SK-N-SH treated with all-trans-retinoic acid at 6 μM for 48 hours (cell line): ENCODE results near the gene WDR7.
A peak's percentile ranks its signal among the peaks of the same experiment; 100 is the strongest.

Source experiments
- ATAC-seq: fragments of 200-7000 bp; cut with Tn5 transposase; 3 replicates; pipeline ENCODE4 v1.9.1; 2020; ENCODE audit warnings: mild to moderate bottlenecking, moderate library complexity
- ARNTL ChIP-seq: fragments of 450-650 bp; formaldehyde crosslinking; IDR thresholded peaks from 2 replicates; pipeline ENCODE4 v1.5.0; 2020; ENCODE audit warnings: low read depth, mild to moderate bottlenecking, moderate library complexity, borderline replicate concordance
- CSDC2 ChIP-seq: fragments of 250-450 bp; sonication (Bioruptor Pico); IDR thresholded peaks from 2 replicates; pipeline ENCODE4 v1.5.0; 2020; ENCODE audit warnings: mild to moderate bottlenecking, moderate library complexity
- ESRRG ChIP-seq: fragments of 250-450 bp; sonication (Bioruptor Pico); IDR thresholded peaks from 2 replicates; pipeline ENCODE4 v1.6.1; 2021; ENCODE audit warnings: mild to moderate bottlenecking
- GLIS3 ChIP-seq: fragments of 250-450 bp; sonication (Bioruptor Pico); IDR thresholded peaks from 2 replicates; pipeline ENCODE4 v1.5.0; 2020; ENCODE audit warnings: mild to moderate bottlenecking, moderate library complexity
- ISL1 ChIP-seq: fragments of 250-450 bp; sonication (Bioruptor Pico); IDR thresholded peaks from 2 replicates; pipeline ENCODE4 v2.1.2; 2022; ENCODE audit warnings: mild to moderate bottlenecking, moderate library complexity
- OSR1 ChIP-seq: fragments of 250-450 bp; sonication (Bioruptor Pico); IDR thresholded peaks from 2 replicates; pipeline ENCODE4 v1.8.0; 2022; ENCODE audit warnings: moderate library complexity, mild to moderate bottlenecking, inconsistent platforms
- PPARA ChIP-seq: fragments of 250-450 bp; sonication (Bioruptor Pico); IDR thresholded peaks from 2 replicates; pipeline ENCODE4 v1.5.0; 2020; ENCODE audit warnings: mild to moderate bottlenecking, borderline replicate concordance
- TCF4 ChIP-seq: fragments of 250-450 bp; sonication (Bioruptor Pico); IDR thresholded peaks from 2 replicates; pipeline ENCODE4 v1.8.0; 2021; ENCODE audit warnings: mild to moderate bottlenecking, moderate library complexity, borderline replicate concordance
- TOX ChIP-seq: fragments of 250-450 bp; sonication (Bioruptor Pico); IDR thresholded peaks from 2 replicates; pipeline ENCODE4 v1.8.0; 2021; ENCODE audit warnings: mild to moderate bottlenecking, moderate library complexity, borderline replicate concordance
- ZC3H10 ChIP-seq: fragments of 250-450 bp; sonication (Bioruptor Pico); IDR thresholded peaks from 2 replicates; pipeline ENCODE4 v1.5.1; 2021; ENCODE audit warnings: mild to moderate bottlenecking, moderate library complexity
- ZFP3 ChIP-seq: fragments of 250-450 bp; sonication (Bioruptor Pico); IDR thresholded peaks from 2 replicates; pipeline ENCODE4 v1.5.0; 2020; ENCODE audit warnings: mild to moderate bottlenecking, moderate library complexity
- ZFP30 ChIP-seq: fragments of 450-650 bp; formaldehyde crosslinking; IDR thresholded peaks from 2 replicates; pipeline ENCODE4 v1.5.0; 2022; ENCODE audit warnings: mild to moderate bottlenecking, moderate library complexity
- ZNF565 ChIP-seq: fragments of 450-650 bp; formaldehyde crosslinking; conservative IDR thresholded peaks from 2 replicates; pipeline ENCODE4 v1.5.0; 2020; ENCODE audit warnings: low read depth, mild to moderate bottlenecking, moderate library complexity
- ZNF70 ChIP-seq: fragments of 450-650 bp; formaldehyde crosslinking; IDR thresholded peaks from 2 replicates; pipeline ENCODE4 v1.5.0; 2020; ENCODE audit warnings: mild to moderate bottlenecking, moderate library complexity
- ZNF8 ChIP-seq: fragments of 450-650 bp; formaldehyde crosslinking; IDR thresholded peaks from 2 replicates; pipeline ENCODE4 v1.5.0; 2020; ENCODE audit warnings: mild to moderate bottlenecking, moderate library complexity
- TF ChIP-seq, protein P1 (sequence below): fragments of 250-450 bp; sonication (Bioruptor Pico); IDR thresholded peaks from 2 replicates; pipeline ENCODE4 v1.5.1; 2021; ENCODE audit warnings: mild to moderate bottlenecking, moderate library complexity
- TF ChIP-seq, protein P2 (sequence below): fragments of 250-450 bp; sonication (Bioruptor Pico); IDR thresholded peaks from 2 replicates; pipeline ENCODE4 v1.5.1; 2020; ENCODE audit warnings: low read depth, mild to moderate bottlenecking, moderate library complexity
- TF ChIP-seq, protein P3 (sequence below): fragments of 250-450 bp; sonication (Bioruptor Pico); IDR thresholded peaks from 2 replicates; pipeline ENCODE4 v1.8.0; 2021; ENCODE audit warnings: low read depth, mild to moderate bottlenecking, moderate library complexity, borderline replicate concordance
- TF ChIP-seq, protein P4 (sequence below): fragments of 250-450 bp; sonication (Bioruptor Pico); IDR thresholded peaks from 2 replicates; pipeline ENCODE4 v1.8.0; 2020; ENCODE audit warnings: mild to moderate bottlenecking, moderate library complexity, borderline replicate concordance

WDR7 gene

DNA sequence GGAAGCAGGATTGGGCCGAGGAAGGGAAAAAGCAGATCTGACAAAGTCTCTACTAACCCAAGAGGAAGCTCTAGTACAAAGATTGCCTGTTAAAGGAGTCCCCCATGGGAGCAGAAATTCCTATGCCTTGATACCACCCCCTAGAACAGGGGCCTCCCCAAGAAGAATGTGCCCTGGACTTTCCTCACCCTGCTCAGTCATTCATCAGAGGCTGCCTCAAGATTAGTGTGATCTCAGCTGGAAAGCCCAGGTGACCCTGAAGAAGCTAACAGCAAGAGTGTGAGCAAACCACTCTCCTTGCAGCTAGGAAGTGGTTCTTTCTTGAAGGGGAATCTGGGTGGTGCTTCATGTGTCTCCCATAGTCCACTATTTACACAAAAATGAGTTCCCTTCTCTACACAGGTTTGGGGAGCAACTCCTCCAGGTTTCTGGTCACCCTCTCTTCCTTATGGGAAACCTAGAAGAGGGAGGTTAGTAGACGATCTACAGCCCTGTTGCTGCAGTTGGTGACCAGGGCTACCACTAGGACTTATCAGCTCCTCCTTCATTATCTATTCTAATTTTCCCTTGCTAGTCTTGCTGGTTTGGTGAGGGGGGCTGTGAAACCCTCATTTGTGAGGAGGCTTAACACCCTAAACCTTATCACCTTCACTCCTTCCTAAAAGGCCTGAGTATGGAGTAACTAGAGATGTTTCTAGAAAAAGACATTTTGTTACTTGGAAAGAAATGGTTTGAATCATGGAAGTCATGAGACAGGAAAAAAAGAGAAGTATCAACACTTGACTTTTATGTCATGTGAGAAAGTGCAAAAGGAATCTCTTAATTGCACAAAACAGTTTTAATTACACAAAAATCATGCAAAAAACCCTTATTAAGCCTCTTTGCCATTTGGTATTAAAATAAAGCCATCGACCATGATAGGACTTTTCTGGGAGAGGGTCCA, 2.9 kb upstream of the WDR7 start:
- no peak for ATAC-seq

DNA sequence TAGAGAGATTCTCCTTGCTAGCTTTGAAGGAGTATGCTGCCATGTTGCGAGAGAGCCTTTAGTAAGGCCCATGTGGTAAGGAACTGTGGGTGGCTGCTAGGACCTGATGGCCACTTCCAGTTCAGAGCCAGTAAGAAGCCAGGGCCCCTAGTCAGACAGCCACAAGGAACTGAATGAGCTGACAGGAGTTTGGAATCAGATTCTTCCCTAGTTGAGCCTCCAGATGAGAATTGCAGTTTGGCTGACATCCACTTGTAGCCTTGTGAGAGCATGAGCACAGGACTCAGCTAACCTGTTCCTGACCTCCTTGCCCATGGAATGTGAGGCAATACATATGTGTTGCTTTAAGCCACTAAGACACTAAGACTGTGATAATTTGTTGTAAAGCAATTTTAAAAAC, 1.2 kb upstream of the WDR7 start:
- TF ChIP-seq, protein P1, sequence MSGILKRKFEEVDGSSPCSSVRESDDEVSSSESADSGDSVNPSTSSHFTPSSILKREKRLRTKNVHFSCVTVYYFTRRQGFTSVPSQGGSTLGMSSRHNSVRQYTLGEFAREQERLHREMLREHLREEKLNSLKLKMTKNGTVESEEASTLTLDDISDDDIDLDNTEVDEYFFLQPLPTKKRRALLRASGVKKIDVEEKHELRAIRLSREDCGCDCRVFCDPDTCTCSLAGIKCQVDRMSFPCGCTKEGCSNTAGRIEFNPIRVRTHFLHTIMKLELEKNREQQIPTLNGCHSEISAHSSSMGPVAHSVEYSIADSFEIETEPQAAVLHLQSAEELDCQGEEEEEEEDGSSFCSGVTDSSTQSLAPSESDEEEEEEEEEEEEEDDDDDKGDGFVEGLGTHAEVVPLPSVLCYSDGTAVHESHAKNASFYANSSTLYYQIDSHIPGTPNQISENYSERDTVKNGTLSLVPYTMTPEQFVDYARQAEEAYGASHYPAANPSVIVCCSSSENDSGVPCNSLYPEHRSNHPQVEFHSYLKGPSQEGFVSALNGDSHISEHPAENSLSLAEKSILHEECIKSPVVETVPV (CRISPR knock-in tag), result no peak
- no peak for TF ChIP-seq ZNF70 (CRISPR knock-in tag)
- no peak for ATAC-seq

More for the DNA sequence above, 2.9 kb upstream of the WDR7 start:
- no peak for TF ChIP-seq ZFP3 (CRISPR knock-in tag)
- no peak for TF ChIP-seq ESRRG (CRISPR knock-in tag)
- TF ChIP-seq GLIS3 (CRISPR knock-in tag), result no peak
- no peak for TF ChIP-seq ZNF565 (CRISPR knock-in tag)
- no peak for TF ChIP-seq PPARA (CRISPR knock-in tag)
- TF ChIP-seq OSR1 (CRISPR knock-in tag), result no peak
- TF ChIP-seq ARNTL (CRISPR knock-in tag), result no peak
- TF ChIP-seq, protein P2, sequence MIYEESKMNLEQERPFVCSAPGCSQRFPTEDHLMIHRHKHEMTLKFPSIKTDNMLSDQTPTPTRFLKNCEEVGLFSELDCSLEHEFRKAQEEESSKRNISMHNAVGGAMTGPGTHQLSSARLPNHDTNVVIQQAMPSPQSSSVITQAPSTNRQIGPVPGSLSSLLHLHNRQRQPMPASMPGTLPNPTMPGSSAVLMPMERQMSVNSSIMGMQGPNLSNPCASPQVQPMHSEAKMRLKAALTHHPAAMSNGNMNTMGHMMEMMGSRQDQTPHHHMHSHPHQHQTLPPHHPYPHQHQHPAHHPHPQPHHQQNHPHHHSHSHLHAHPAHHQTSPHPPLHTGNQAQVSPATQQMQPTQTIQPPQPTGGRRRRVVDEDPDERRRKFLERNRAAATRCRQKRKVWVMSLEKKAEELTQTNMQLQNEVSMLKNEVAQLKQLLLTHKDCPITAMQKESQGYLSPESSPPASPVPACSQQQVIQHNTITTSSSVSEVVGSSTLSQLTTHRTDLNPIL (CRISPR knock-in tag), result no peak
- no peak for TF ChIP-seq ZNF70 (CRISPR knock-in tag)
- TF ChIP-seq, protein P1 (CRISPR knock-in tag), result no peak
- TF ChIP-seq CSDC2, result no peak
- TF ChIP-seq, protein P3, sequence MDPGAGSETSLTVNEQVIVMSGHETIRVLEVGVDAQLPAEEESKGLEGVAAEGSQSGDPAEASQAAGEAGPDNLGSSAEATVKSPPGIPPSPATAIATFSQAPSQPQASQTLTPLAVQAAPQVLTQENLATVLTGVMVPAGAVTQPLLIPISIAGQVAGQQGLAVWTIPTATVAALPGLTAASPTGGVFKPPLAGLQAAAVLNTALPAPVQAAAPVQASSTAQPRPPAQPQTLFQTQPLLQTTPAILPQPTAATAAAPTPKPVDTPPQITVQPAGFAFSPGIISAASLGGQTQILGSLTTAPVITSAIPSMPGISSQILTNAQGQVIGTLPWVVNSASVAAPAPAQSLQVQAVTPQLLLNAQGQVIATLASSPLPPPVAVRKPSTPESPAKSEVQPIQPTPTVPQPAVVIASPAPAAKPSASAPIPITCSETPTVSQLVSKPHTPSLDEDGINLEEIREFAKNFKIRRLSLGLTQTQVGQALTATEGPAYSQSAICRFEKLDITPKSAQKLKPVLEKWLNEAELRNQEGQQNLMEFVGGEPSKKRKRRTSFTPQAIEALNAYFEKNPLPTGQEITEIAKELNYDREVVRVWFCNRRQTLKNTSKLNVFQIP (CRISPR knock-in tag), result no peak
- no peak for TF ChIP-seq TCF4 (CRISPR knock-in tag)
- no peak for TF ChIP-seq ZC3H10 (CRISPR knock-in tag)
- no peak for TF ChIP-seq ZFP30 (CRISPR knock-in tag)
- no peak for TF ChIP-seq TOX (CRISPR knock-in tag)
- TF ChIP-seq, protein P4, sequence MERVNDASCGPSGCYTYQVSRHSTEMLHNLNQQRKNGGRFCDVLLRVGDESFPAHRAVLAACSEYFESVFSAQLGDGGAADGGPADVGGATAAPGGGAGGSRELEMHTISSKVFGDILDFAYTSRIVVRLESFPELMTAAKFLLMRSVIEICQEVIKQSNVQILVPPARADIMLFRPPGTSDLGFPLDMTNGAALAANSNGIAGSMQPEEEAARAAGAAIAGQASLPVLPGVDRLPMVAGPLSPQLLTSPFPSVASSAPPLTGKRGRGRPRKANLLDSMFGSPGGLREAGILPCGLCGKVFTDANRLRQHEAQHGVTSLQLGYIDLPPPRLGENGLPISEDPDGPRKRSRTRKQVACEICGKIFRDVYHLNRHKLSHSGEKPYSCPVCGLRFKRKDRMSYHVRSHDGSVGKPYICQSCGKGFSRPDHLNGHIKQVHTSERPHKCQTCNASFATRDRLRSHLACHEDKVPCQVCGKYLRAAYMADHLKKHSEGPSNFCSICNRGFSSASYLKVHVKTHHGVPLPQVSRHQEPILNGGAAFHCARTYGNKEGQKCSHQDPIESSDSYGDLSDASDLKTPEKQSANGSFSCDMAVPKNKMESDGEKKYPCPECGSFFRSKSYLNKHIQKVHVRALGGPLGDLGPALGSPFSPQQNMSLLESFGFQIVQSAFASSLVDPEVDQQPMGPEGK (CRISPR knock-in tag), result no peak

DNA sequence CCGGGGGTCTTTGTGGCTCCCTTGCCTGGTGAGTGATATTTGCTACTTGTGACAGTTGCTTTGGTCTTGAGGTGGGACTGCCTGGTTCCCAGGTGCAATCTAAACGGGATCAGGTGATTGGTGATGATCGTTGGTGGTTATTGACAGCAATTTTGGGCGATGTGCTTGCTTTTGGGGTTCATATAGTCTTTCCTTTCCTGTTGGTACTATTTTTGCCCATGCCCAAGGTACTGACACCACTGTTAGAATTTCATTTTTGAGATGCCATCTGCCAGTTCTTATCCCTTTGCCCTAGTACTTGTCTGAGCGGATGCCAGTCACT, 573 bp downstream of the WDR7 start:
- peak; percentile 37 for ATAC-seq

More for the DNA sequence above, 573 bp downstream of the WDR7 start:
- TF ChIP-seq, protein P4 (CRISPR knock-in tag), result no peak
- TF ChIP-seq, protein P2 (CRISPR knock-in tag), result no peak
- TF ChIP-seq TOX (CRISPR knock-in tag), result no peak
- no peak for TF ChIP-seq ISL1 (CRISPR knock-in tag)
- no peak for TF ChIP-seq ZNF8
